OCI-LY7 (cell line): ENCODE measurements around the gene ROS1. TPM values are rescaled to one million over a fixed set of nuclear protein-coding genes. Genes with fewer than 3 reads are reported as not detected.

Experiments
- Bru-seq: library from RNA; stranded (reverse); fragments of 400-500 nt; gene quantifications from one replicate; lab custom pipeline; 2021; lab: Mats Ljungman, UMichigan
- BruChase-seq, 2 experiments: library from RNA; stranded (reverse); fragments of 400-500 nt; gene quantifications; one replicate each; lab custom pipeline; 2021; lab: Mats Ljungman, UMichigan
- BruUV-seq: library from RNA; stranded (reverse); fragments of 400-500 nt; replicated peaks from 2 replicates; lab custom pipeline; 2021; lab: Mats Ljungman, UMichigan
- CTCF ChIA-PET: fragments of 300-600 bp; sonication (Branson Sonifier 250); formaldehyde crosslinking; loops from one replicate; lab custom pipeline; 2022; ENCODE audit warnings: antibody characterized with exemption; ENCODE audit not compliant: unreplicated experiment; lab: Charles Lee
- POLR2A ChIA-PET: fragments of 300-600 bp; sonication (Branson Sonifier 250); formaldehyde crosslinking; loops from one replicate; lab custom pipeline; 2022; ENCODE audit warnings: antibody characterized with exemption; lab: Charles Lee
- DNase-seq: peaks from one replicate; pipeline ENCODE4 v3.0.0-alpha.2; 2015; ENCODE audit warnings: low spot score
- H2AFZ ChIP-seq: fragments of 200-600 bp; sonication (generic), shearing (Covaris generic); 2 replicates; pipeline ENCODE4 v1.6.1; 2014; ENCODE audit warnings: mild to moderate bottlenecking, antibody characterized with exemption, low read length, moderate library complexity
- H3K27ac ChIP-seq: fragments of 200-600 bp; sonication (generic); 2 replicates; pipeline ENCODE4 v1.5.1; 2014; ENCODE audit warnings: mixed run types, low read depth, mild to moderate bottlenecking, moderate library complexity, low read length, inconsistent platforms; ENCODE audit not compliant: poor library complexity, severe bottlenecking
- H3K36me3 ChIP-seq: fragments of 200-600 bp; sonication (generic); 2 replicates; pipeline ENCODE4 v1.6.1; 2014; ENCODE audit warnings: mild to moderate bottlenecking, antibody characterized with exemption, low read length, moderate library complexity, mixed read lengths; ENCODE audit not compliant: insufficient read depth
- H3K4me1 ChIP-seq: fragments of 200-600 bp; sonication (generic); 2 replicates; pipeline ENCODE4 v1.5.1; 2014; ENCODE audit warnings: mild to moderate bottlenecking, low read length; ENCODE audit not compliant: insufficient read depth, poor library complexity, severe bottlenecking
- H3K4me2 ChIP-seq: fragments of 200-600 bp; sonication (generic); 2 replicates; pipeline ENCODE4 v1.6.1; 2014; ENCODE audit warnings: mild to moderate bottlenecking, low read length
- H3K4me3 ChIP-seq: fragments of 200-600 bp; sonication (generic); 2 replicates; pipeline ENCODE4 v1.5.1; 2014; ENCODE audit warnings: mild to moderate bottlenecking, low read depth, low read length; ENCODE audit not compliant: poor library complexity, severe bottlenecking
- H3K79me2 ChIP-seq: fragments of 200-600 bp; sonication (generic); 2 replicates; pipeline ENCODE4 v1.6.1; 2016; ENCODE audit warnings: low read depth, mild to moderate bottlenecking, low read length, moderate library complexity, mixed read lengths; ENCODE audit not compliant: insufficient read depth
- H3K9me2 ChIP-seq: fragments of 200-600 bp; sonication (generic); 2 replicates; pipeline ENCODE4 v1.6.1; 2016; ENCODE audit warnings: mild to moderate bottlenecking, low read length, mixed read lengths; ENCODE audit not compliant: insufficient read depth
- H3K9me3 ChIP-seq: fragments of 200-600 bp; sonication (generic); 2 replicates; pipeline ENCODE4 v1.6.1; 2014; ENCODE audit warnings: mild to moderate bottlenecking, mixed run types, low read length, mixed read lengths
- H4K20me1 ChIP-seq: fragments of 200-600 bp; sonication (generic); 2 replicates; pipeline ENCODE4 v1.6.1; 2014; ENCODE audit warnings: mild to moderate bottlenecking, antibody characterized with exemption, low read length, moderate library complexity, mixed read lengths; ENCODE audit not compliant: insufficient read depth
- EZH2phosphoT487 ChIP-seq: fragments of 200-600 bp; sonication (generic); IDR thresholded peaks from 2 replicates; pipeline ENCODE4 v1.6.1; 2018; ENCODE audit warnings: low read depth, borderline replicate concordance, mild to moderate bottlenecking, mixed run types, antibody characterized with exemption, low read length, moderate library complexity, mixed read lengths
- intact Hi-C: fragments of 100-400 bp; cut with micrococcal nuclease; formaldehyde crosslinking; loops from one replicate; pipeline ENCODE4 v1.10.0; 2022; ENCODE audit not compliant: unreplicated experiment
- long read RNA-seq: library from polyadenylated mRNA; stranded (forward); transcript quantifications from one replicate; pipeline ENCODE4 v2.0.0, GENCODE V29; 2022
- total RNA-seq, 2 experiments: library from RNA; depleted of rRNA in 1 of 2; stranded (reverse); fragments of >200 nt in 1 of 2; shearing (Covaris generic) in 1 of 2; gene quantifications; 2 replicates each; pipeline ENCODE4 v1.2.3, GENCODE V29; 2014 to 2022
- TF ChIP-seq, protein P1 (sequence below): fragments of 200-600 bp; sonication (generic); conservative IDR thresholded peaks from 2 replicates; pipeline ENCODE4 v1.5.1; 2014; ENCODE audit warnings: mild to moderate bottlenecking, antibody characterized with exemption, low read length, moderate library complexity, mixed read lengths

The ROS1 gene
- total RNA-seq (2014; rRNA removed; shearing (Covaris generic)): not detected in 2 replicates
- total RNA-seq (2022): not detected in 2 replicates
- not detected for Bru-seq, nascent RNA
- not detected for BruChase-seq, experiment 1, labeled RNA remaining after a 6-hour chase
- not detected for BruChase-seq, experiment 2, labeled RNA remaining after a 2-hour chase
- long read RNA-seq: 0 reads

GRCh38 chr6:117425431-117426153 is at the start of gene ROS1:
ROS1 (minus strand) TSS chr6:117425942; CDS start chr6:117425656, 286 bp downstream.
- Histone ChIP-seq H3K4me3 (no peak within 1 kb of the TSS), H3K9me2 (no peaks in the 10 kb centered on the region), H3K4me1 (no peaks in the 10 kb centered on the region), H3K27ac (no peak within 1 kb of the TSS), H3K9me3 (no peaks in the 10 kb centered on the region), H2AFZ (no peak within 1 kb of the TSS), H3K4me2 (no peak within 1 kb of the TSS), H4K20me1 (no peaks in the 10 kb centered on the region), H3K79me2 (no peaks in the 10 kb centered on the region), H3K36me3 (no peaks in the 10 kb centered on the region)
- TF ChIP-seq, protein P1, sequence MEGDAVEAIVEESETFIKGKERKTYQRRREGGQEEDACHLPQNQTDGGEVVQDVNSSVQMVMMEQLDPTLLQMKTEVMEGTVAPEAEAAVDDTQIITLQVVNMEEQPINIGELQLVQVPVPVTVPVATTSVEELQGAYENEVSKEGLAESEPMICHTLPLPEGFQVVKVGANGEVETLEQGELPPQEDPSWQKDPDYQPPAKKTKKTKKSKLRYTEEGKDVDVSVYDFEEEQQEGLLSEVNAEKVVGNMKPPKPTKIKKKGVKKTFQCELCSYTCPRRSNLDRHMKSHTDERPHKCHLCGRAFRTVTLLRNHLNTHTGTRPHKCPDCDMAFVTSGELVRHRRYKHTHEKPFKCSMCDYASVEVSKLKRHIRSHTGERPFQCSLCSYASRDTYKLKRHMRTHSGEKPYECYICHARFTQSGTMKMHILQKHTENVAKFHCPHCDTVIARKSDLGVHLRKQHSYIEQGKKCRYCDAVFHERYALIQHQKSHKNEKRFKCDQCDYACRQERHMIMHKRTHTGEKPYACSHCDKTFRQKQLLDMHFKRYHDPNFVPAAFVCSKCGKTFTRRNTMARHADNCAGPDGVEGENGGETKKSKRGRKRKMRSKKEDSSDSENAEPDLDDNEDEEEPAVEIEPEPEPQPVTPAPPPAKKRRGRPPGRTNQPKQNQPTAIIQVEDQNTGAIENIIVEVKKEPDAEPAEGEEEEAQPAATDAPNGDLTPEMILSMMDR: no peak
- no peak for TF ChIP-seq EZH2phosphoT487
- DNase-seq: no peak
- CTCF ChIA-PET: no interaction called here
- no TSS peak for BruUV-seq
- POLR2A ChIA-PET: interaction anchor here (0.8 to 1.4 kb wide), 2 partner anchors 8 to 20 kb away, joined by 3 to 5 read pairs; no protein-coding TSS in a partner anchor
- intact Hi-C loops: no loop called here

DNA sequence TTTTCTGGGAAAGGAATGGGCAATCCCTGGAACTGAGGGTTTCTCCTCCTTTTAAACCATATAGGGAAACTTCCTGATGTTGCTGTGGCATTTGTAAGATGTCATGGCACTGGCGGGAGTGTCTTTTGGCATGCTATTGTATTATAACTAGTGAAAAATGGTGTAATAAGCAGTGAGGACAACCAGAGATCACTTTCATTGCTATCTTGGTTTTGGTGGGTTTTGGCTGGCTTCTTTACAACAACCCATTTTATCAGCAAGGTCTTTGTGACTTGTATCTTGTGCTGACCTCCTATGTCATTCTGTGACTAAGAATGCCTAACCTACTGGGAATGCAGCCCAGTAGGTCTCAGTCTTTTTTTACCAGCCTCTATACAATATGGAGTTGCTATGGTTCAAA is 47.7 kb upstream of the ROS1 start:
- Histone ChIP-seq H3K79me2 (no peaks in the 10 kb centered on the region), H3K9me2 (no peaks in the 10 kb centered on the region), H3K9me3 (no peaks in the 10 kb centered on the region), H2AFZ (no peak overlapping the region), H3K27ac (no peak overlapping the region), H3K36me3 (no peaks in the 10 kb centered on the region), H3K4me1 (no peaks in the 10 kb centered on the region), H4K20me1 (no peaks in the 10 kb centered on the region), H3K4me3 (no peak overlapping the region), H3K4me2 (no peak overlapping the region)
- no TSS peak for BruUV-seq
- ChIA-PET CTCF (no interaction called here), POLR2A (interaction anchor here (1.3 kb wide), 1 partner anchor 17 kb away, joined by 4 read pairs; no protein-coding TSS in a partner anchor)
- no peak for DNase-seq
- no peak for TF ChIP-seq EZH2phosphoT487
- TF ChIP-seq, protein P1: no peak
- intact Hi-C loops: no loop called here
